HG02571 (cell line): ENCODE measurements around the gene PREP.

Experiments used
- ATAC-seq: cut with Tn5 transposase; IDR thresholded peaks from one replicate; pipeline ENCODE4 v1.9.1; 2021; ENCODE audit warnings: mild to moderate bottlenecking, moderate library complexity; ENCODE audit not compliant: unreplicated experiment

Gene PREP

GRCh38 chr6:105313211-105313610 is 89.7 kb downstream of the PREP start:
- no peak for ATAC-seq

DNA sequence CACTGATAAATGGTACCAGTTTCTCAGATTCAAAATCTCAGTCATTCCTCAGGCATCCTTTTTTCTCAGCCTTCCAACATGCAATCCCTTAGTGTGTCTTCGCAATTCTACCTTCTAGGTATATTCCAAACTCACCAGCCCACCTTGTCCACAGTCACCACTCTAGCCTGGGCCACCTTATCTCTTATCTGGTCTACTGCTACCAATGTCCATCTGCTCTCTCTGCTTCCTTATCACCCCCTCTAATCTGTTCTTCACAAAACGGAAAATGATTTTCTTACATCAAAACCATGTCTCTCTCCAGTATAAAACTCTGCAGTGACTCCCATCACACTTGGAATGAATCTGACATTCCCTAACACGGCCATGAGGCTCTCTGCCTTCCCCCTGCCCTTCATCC is 91.9 kb downstream of the PREP start:
- no peak for ATAC-seq

DNA sequence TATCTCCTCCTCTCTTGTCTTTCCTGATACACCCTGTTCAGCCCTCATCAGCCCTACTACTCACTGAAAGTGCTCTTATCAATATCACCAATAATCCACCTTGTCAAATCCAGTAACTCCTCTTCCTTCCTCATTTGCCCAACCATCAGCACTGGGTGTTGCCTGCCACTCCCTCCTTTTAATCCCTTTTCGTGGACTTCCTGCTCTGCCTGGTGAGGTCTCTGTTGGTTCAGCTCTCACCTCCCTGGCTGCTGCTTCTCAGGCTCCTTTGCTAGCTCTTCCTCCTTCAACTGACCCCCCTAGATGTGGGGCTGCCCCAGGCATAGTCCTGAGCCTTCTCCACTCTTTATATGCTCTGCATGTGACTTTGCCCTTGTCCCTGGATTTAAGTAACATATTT is 92.5 kb downstream of the PREP start:
- ATAC-seq = no peak

DNA sequence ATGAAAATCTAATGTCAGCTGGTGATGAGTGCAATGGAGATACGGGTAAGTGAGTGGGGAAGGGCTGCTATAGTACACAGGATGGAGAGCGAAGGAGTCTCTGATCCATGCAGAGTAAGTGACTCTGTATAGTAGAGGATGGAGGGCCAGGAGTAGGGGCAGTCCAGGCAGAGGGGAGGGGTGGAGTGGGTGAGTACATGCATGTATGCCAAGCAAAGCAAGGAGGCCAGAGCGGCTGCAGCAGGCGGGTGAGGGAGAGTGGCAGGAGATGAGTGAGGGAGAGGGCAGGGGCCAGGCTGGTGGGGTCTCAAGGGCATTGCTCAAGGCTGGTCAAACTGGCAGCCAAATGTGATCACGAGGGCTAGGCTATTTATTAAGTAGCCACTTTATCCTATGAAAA is 94.0 kb downstream of the PREP start:
- no peak for ATAC-seq

DNA sequence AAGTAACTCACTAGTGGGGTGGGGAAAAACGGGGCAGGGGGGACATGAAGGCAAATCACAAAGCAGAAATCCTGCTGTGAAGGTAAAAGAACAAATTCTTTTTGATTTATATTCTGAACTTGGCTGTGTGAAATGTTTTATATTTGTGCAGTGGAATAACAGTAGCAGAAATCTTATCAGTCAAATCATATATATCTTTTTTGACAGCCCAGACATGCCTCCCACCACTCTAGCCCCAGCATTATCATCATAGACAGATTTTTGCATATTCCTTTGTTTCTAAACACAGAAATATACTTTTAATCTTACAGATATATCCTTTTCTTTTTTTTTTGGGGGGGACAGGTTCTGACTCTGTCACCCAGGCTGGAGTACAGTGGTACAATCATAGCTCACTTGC is 97.4 kb downstream of the PREP start:
- no peak for ATAC-seq

DNA sequence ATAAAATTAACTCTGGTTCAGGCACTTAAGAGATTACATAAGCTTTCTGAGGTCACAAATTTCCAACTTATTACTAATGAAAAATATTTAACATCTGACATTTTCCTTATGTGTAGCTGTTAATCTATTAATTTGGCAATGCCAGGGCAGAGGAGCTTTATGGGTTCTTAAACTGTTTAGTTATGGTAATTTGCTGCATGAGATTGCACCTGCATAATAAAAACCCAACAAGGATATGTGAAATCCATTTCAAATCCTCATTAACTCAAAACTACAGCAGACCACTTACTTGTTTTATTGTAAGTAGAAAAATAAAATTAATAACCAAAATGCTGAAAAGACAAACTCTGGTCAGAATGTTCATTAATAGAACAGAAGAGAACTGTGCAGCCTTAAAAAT is 98.1 kb downstream of the PREP start:
- ATAC-seq = no peak

DNA sequence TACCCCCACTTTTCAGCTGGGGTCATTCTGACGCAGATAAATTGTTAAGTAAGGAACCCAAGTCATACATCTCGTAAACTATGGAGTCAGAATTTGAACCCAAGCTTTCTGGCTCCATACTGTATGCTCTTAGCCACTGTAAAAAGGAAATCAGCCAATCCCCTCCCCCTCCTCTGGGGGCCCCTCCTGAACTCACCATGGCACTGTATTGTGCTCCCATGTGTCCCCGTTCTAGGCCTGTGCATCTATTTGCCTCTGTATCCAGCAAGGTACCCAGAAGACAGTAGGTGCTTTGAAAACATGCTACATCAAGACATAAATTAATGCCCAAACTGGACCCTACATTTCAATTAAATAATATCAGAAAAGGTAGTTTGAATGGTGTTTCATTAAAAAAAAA is 98.5 kb downstream of the PREP start:
- ATAC-seq = no peak

GRCh38 chr6:105302617-105303128 is 100.2 kb downstream of the PREP start:
- ATAC-seq = no peak

- no peak for ATAC-seq
Measured at GRCh38 chr6:105301756-105302616, 100.9 kb downstream of the PREP start.

DNA sequence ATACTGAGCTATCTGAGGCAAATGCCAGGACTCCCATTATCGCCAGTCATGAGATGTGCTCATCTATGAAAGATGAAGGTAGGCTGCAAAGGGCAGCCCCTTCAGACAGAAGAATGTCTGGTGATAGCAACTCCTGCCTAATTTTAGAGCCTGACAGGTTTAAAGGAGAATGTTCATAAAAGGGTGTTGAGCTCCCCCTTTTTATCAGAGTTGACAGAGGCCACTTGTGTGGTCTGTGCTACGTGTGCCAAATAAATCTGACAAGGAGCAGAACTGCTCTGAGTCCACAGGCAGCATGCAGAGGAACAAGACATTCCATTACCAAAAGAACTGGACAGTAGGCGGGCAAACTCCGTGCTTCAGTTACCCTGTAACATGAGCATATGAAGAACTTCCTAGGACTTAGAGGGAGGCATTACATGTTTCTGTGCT is 101.8 kb downstream of the PREP start:
- no peak for ATAC-seq

GRCh38 chr6:105300090-105300489 is 102.8 kb downstream of the PREP start:
- no peak for ATAC-seq

DNA sequence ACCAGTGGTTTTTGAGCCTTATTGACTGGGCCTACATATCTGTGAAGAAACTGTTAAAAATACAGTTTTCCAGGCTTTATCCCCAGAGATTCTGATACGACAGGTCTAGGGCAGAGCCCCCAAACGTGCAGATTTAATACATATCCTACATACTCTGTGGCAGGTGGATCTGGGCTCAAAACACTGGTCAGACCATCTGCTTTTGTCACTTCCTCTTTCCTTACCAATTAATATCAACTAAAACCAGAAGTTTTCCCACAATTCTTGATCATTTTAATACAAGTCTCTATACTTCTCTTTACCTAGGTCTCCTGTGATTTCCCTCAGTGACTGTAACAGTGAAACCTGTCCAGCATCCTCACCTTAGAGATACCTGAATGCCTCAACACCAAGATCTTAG is 108.8 kb downstream of the PREP start:
- ATAC-seq = no peak

GRCh38 chr6:105292689-105293339 is 110.1 kb downstream of the PREP start:
- ATAC-seq = no peak

- no peak for ATAC-seq
Measured at GRCh38 chr6:105291525-105291924, 111.4 kb downstream of the PREP start.

- no peak for ATAC-seq
Measured at GRCh38 chr6:105282631-105283585, 120.0 kb downstream of the PREP start.

DNA sequence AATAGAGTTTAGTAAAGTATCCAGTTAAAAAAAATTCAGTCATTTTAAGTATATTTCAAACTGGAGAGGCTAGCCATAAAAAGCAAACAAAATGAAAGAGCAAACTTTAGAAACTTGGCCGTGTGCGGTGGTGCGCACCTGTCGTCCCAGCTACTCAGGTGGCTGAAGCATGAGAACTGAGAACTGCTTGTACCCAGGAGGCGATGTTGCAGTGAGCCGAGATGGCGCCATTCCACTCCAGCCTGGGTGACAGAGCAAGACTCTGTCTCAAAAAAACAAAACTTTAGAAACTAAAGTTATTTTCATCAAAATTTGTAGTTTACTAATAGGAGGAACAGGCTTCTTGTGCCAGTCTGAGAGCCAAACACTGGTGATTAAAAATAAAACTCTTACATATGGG is 122.8 kb downstream of the PREP start:
- no peak for ATAC-seq

- ATAC-seq = no peak
Measured at GRCh38 chr6:105279463-105279862, 123.4 kb downstream of the PREP start.

- no peak for ATAC-seq
Measured at GRCh38 chr6:105278813-105279212, 124.1 kb downstream of the PREP start.

- no peak for ATAC-seq
Measured at GRCh38 chr6:105278035-105278434, 124.8 kb downstream of the PREP start.

- ATAC-seq = no peak
Measured at GRCh38 chr6:105276374-105276773, 126.5 kb downstream of the PREP start.

DNA sequence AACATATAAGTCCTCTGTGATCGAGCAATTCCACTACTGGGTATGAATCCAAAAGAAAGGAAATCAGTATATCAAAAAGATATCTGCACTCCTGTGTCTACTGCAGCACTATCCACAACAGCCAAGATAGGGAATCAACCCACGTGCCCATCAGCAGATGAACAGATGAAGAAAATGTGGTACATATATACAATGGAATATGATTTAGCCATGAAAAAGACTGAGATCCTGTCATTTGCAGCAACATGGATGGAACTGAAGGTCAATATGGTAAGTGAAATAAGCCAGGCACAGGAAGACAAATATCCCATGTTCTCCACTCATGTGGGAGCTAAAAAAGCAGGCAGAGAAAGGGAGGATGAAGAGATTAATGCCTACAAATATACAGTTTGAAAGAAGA is 127.3 kb downstream of the PREP start:
- no peak for ATAC-seq
